ENCODE results near the gene TPRG1L. TPM values are rescaled to one million over a fixed set of nuclear protein-coding genes. Genes with fewer than 3 reads are reported as not detected.
"Not testable (repeated sequence)": the region's sequence is repeated elsewhere in the genome, so short reads cannot be mapped to it uniquely, and the experiment has no call there.

Gene TPRG1L
- total RNA-seq, 1 donor from 2014 or later: 33.7 TPM

DNA sequence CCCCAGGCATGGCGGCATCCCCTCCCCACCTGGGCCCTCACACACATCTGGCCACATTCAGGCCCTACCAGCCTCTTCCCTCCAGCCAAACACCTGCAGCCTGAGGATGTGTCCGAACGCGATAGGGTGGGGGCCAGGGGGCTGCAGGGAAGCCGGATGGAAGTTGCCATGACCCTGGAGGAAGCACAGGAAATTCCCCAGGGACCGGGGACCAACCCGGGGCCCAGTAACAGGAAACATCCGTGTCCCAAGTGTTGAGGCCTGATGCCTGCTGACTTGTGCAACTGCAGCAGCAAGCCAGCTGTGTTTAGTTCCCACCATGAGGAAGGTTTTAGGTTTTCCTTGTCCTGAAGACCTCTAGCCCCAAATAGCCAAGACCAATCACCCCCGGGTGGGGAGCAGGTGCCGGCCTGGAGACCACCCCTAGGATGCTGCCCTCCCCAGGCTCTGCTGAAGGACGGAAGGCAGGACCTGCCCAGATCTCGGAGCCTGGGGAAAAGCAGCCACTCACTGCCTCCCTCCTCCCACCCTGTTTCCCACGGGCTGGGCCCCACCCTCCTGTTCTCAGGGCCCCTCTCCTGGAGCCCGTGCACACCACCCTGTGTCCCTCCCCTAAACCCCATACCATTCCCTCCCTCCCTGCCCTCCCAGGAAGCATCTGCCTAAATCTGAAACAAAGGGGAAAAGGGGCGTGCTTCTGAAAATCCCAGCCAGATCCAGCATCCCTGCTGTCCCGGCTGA is 43.3 kb upstream of the TPRG1L start:
- H3K36me3 Mint-ChIP-seq (ENCODE audit: low read depth, unreplicated experiment): no peaks in the 10 kb centered on the region
- Histone ChIP-seq H3K79me2 (ENCODE audit: insufficient read depth, low read length) (no peaks in the 10 kb centered on the region), H3K4me2 (ENCODE audit: low read length) (no peak overlapping the region), H3K4me1 (ENCODE audit: insufficient read depth, low read length) (peaks cover 7% of the 10 kb centered on the region), H3K27ac (ENCODE audit: low read depth, low read length) (no peak overlapping the region), H3K9me3 (ENCODE audit: insufficient read depth, low read depth, low read length) (peaks cover 7% of the 10 kb centered on the region), H4K20me1 (ENCODE audit: insufficient read depth, low read length) (no peaks in the 10 kb centered on the region), H3K27me3 (ENCODE audit: insufficient read depth, low read length) (peaks cover 7% of the 10 kb centered on the region), H3K9ac (ENCODE audit: low read length) (no peak overlapping the region), H2AFZ (ENCODE audit: low read depth, low read length) (no peak overlapping the region), H3K4me3 (ENCODE audit: insufficient read depth, low read depth, low read length) (no peak overlapping the region), H3K36me3 (ENCODE audit: insufficient read depth, low read length) (no peaks in the 10 kb centered on the region)
- H3K4me1 Mint-ChIP-seq (ENCODE audit: low read depth, unreplicated experiment): no peaks in the 10 kb centered on the region
- no peak overlapping the region for H3K4me3 Mint-ChIP-seq (ENCODE audit: unreplicated experiment)
- no peak for DNase-seq (ENCODE audit: low read depth)
- H3K9me3 Mint-ChIP-seq (ENCODE audit: unreplicated experiment): peaks cover 3% of the 10 kb centered on the region
- no peak overlapping the region for H3K27ac Mint-ChIP-seq (ENCODE audit: unreplicated experiment)
- TF ChIP-seq EZH2 (IDR thresholded peaks at IDR 0.05; ENCODE audit: insufficient read depth, low read length): no peak
- TF ChIP-seq CTCF (IDR thresholded peaks at IDR 0.05; ENCODE audit: insufficient read depth, low read depth, low read length): no peak
- H3K27me3 Mint-ChIP-seq (ENCODE audit: low read depth, unreplicated experiment): peaks cover 9% of the 10 kb centered on the region
- FAIRE-seq: no peak

- H3K79me2 ChIP-seq (ENCODE audit: insufficient read depth, low read length); H3K4me3 ChIP-seq (ENCODE audit: insufficient read depth, low read depth, low read length); FAIRE-seq; H3K9me3 Mint-ChIP-seq (ENCODE audit: unreplicated experiment); H3K9ac ChIP-seq (ENCODE audit: low read length); H4K20me1 ChIP-seq (ENCODE audit: insufficient read depth, low read length); DNase-seq (ENCODE audit: low read depth); H2AFZ ChIP-seq (ENCODE audit: low read depth, low read length); H3K4me1 ChIP-seq (ENCODE audit: insufficient read depth, low read length); H3K4me1 Mint-ChIP-seq (ENCODE audit: low read depth, unreplicated experiment); H3K27ac Mint-ChIP-seq (ENCODE audit: unreplicated experiment); H3K36me3 Mint-ChIP-seq (ENCODE audit: low read depth, unreplicated experiment); H3K27ac ChIP-seq (ENCODE audit: low read depth, low read length); H3K36me3 ChIP-seq (ENCODE audit: insufficient read depth, low read length); H3K4me3 Mint-ChIP-seq (ENCODE audit: unreplicated experiment); H3K4me2 ChIP-seq (ENCODE audit: low read length); H3K9me3 ChIP-seq (ENCODE audit: insufficient read depth, low read depth, low read length); H3K27me3 ChIP-seq (ENCODE audit: insufficient read depth, low read length): not testable (repeated sequence)
- peaks cover 12% of the 10 kb centered on the region for H3K27me3 Mint-ChIP-seq (ENCODE audit: low read depth, unreplicated experiment)
Measured at GRCh38 chr1:3583751-3584150, 41.1 kb upstream of the TPRG1L start.

GRCh38 chr1:3584915-3585314 is 39.9 kb upstream of the TPRG1L start:
- no peaks in the 10 kb centered on the region for H3K4me1 ChIP-seq (ENCODE audit: insufficient read depth, low read length)
- no peak overlapping the region for H2AFZ ChIP-seq (ENCODE audit: low read depth, low read length)
- Mint-ChIP-seq H3K4me1 (ENCODE audit: low read depth, unreplicated experiment) (no peaks in the 10 kb centered on the region), H3K27ac (ENCODE audit: unreplicated experiment) (no peak overlapping the region), H3K36me3 (ENCODE audit: low read depth, unreplicated experiment) (no peaks in the 10 kb centered on the region), H3K4me3 (ENCODE audit: unreplicated experiment) (no peak overlapping the region), H3K9me3 (ENCODE audit: unreplicated experiment) (peaks cover 3% of the 10 kb centered on the region), H3K27me3 (ENCODE audit: low read depth, unreplicated experiment) (peaks cover 20% of the 10 kb centered on the region)
- DNase-seq (ENCODE audit: low read depth) (no peak), FAIRE-seq (no peak)
- H3K36me3 ChIP-seq (ENCODE audit: insufficient read depth, low read length): no peaks in the 10 kb centered on the region
- H3K4me3 ChIP-seq (ENCODE audit: insufficient read depth, low read depth, low read length): no peak overlapping the region
- H3K79me2 ChIP-seq (ENCODE audit: insufficient read depth, low read length): no peaks in the 10 kb centered on the region
- peaks cover 7% of the 10 kb centered on the region for H3K9me3 ChIP-seq (ENCODE audit: insufficient read depth, low read depth, low read length)
- H3K4me2 ChIP-seq (ENCODE audit: low read length): no peak overlapping the region
- no peak overlapping the region for H3K9ac ChIP-seq (ENCODE audit: low read length)
- H3K27ac ChIP-seq (ENCODE audit: low read depth, low read length): no peak overlapping the region
- H3K27me3 ChIP-seq (ENCODE audit: insufficient read depth, low read length): peaks cover 2% of the 10 kb centered on the region
- TF ChIP-seq EZH2 (IDR thresholded peaks at IDR 0.05; ENCODE audit: insufficient read depth, low read length) (no peak), CTCF (IDR thresholded peaks at IDR 0.05; ENCODE audit: insufficient read depth, low read depth, low read length) (no peak)
- no peaks in the 10 kb centered on the region for H4K20me1 ChIP-seq (ENCODE audit: insufficient read depth, low read length)

DNA sequence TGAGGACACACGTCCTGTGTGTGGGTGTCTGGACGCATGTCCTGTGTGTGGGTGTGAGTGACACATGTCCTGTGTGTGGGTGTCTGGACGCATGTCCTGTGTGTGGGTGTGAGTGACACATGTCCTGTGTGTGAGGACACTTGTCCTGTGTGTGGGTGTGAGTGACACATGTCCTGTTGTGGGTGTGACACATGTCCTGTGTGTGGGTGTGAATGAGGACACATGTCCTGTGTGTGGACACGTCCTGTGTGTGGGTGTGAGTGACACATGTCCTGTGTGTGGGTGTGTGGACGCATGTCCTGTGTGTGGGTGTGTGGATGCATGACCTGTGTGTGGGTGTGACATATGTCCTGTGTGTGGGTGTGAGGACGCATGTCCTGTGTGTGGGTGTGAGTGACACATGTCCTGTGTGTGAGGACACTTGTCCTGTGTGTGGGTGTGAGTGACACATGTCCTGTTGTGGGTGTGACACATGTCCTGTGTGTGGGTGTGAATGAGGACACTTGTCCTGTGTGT is 39.4 kb upstream of the TPRG1L start:
- not testable (repeated sequence) for H3K36me3 ChIP-seq (ENCODE audit: insufficient read depth, low read length); H3K27me3 ChIP-seq (ENCODE audit: insufficient read depth, low read length); H3K4me1 Mint-ChIP-seq (ENCODE audit: low read depth, unreplicated experiment); H3K27ac ChIP-seq (ENCODE audit: low read depth, low read length); FAIRE-seq; H3K4me1 ChIP-seq (ENCODE audit: insufficient read depth, low read length); H3K9me3 ChIP-seq (ENCODE audit: insufficient read depth, low read depth, low read length); H3K36me3 Mint-ChIP-seq (ENCODE audit: low read depth, unreplicated experiment); H3K9me3 Mint-ChIP-seq (ENCODE audit: unreplicated experiment); H4K20me1 ChIP-seq (ENCODE audit: insufficient read depth, low read length); DNase-seq (ENCODE audit: low read depth); H3K4me3 Mint-ChIP-seq (ENCODE audit: unreplicated experiment); H2AFZ ChIP-seq (ENCODE audit: low read depth, low read length); H3K79me2 ChIP-seq (ENCODE audit: insufficient read depth, low read length); H3K27ac Mint-ChIP-seq (ENCODE audit: unreplicated experiment); H3K9ac ChIP-seq (ENCODE audit: low read length); H3K4me3 ChIP-seq (ENCODE audit: insufficient read depth, low read depth, low read length); H3K4me2 ChIP-seq (ENCODE audit: low read length)
- H3K27me3 Mint-ChIP-seq (ENCODE audit: low read depth, unreplicated experiment): peaks cover 22% of the 10 kb centered on the region
